ENCODE results near the gene NRIP3. TPM values are rescaled to one million over a fixed set of nuclear protein-coding genes. Genes with fewer than 3 reads are reported as not detected.
"Not testable (repeated sequence)": the region's sequence is repeated elsewhere in the genome, so short reads cannot be mapped to it uniquely, and the experiment has no call there.

Gene NRIP3
- total RNA-seq, 4 donors from 2014 or later: 0.42 to 1.8 (median 1.3) TPM; not detected in 1

DNA sequence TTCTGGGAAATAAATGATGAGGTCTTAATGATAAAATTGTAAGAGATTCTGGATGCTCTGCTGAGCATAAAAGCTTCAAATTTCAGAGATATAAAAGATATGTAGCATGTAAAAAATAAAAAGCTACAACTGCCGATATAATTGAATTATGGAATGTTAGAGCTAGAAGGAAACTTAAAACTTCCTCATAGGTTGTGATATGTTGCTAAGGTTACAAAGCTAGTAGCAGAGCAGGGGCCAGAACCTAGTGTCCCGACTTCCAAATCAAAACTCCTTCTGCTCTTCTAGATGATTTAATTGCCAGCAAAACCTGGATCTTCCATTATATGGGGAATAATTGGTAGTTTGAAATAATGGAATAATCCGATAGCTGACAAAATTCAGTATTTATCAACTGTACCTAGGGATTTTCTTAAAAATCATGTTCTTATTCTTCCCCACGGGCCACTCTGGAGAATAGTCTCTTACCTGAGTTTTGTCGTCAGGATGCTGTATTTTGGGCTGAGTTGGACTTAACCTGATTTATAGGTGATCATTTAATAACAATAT, 61.2 kb downstream of the NRIP3 start, which contains the start of gene ASCL3:
Gene ASCL3, minus strand, starts transcription at position 499 of the 549 bp plus-strand sequence. CDS start 4,855 bp downstream, outside the sequence.
- Histone ChIP-seq H3K27ac (no peak within 1 kb of the TSS), H3K4me3 (no peak within 1 kb of the TSS), H3K27me3 (no peaks in the 10 kb centered on the region), H3K4me1 (no peaks in the 10 kb centered on the region), H3K9me3 (no peaks in the 10 kb centered on the region), H3K36me3 (peaks cover 0 to 12% (median 0%) of the 10 kb centered on the region in 3 donors)
- no peak for DNase-seq (ENCODE audit: low spot score in 2 of 2)
- TF ChIP-seq EP300 (IDR thresholded peaks at IDR 0.05): no peak
- TF ChIP-seq, protein P1, sequence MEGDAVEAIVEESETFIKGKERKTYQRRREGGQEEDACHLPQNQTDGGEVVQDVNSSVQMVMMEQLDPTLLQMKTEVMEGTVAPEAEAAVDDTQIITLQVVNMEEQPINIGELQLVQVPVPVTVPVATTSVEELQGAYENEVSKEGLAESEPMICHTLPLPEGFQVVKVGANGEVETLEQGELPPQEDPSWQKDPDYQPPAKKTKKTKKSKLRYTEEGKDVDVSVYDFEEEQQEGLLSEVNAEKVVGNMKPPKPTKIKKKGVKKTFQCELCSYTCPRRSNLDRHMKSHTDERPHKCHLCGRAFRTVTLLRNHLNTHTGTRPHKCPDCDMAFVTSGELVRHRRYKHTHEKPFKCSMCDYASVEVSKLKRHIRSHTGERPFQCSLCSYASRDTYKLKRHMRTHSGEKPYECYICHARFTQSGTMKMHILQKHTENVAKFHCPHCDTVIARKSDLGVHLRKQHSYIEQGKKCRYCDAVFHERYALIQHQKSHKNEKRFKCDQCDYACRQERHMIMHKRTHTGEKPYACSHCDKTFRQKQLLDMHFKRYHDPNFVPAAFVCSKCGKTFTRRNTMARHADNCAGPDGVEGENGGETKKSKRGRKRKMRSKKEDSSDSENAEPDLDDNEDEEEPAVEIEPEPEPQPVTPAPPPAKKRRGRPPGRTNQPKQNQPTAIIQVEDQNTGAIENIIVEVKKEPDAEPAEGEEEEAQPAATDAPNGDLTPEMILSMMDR (IDR thresholded peaks at IDR 0.05): no peak
- no peak for TF ChIP-seq POLR2A (IDR thresholded peaks at IDR 0.05)
- 71 to 81% methylated on average over 5 of the region's 5 CpGs for WGBS, 2 donors

DNA sequence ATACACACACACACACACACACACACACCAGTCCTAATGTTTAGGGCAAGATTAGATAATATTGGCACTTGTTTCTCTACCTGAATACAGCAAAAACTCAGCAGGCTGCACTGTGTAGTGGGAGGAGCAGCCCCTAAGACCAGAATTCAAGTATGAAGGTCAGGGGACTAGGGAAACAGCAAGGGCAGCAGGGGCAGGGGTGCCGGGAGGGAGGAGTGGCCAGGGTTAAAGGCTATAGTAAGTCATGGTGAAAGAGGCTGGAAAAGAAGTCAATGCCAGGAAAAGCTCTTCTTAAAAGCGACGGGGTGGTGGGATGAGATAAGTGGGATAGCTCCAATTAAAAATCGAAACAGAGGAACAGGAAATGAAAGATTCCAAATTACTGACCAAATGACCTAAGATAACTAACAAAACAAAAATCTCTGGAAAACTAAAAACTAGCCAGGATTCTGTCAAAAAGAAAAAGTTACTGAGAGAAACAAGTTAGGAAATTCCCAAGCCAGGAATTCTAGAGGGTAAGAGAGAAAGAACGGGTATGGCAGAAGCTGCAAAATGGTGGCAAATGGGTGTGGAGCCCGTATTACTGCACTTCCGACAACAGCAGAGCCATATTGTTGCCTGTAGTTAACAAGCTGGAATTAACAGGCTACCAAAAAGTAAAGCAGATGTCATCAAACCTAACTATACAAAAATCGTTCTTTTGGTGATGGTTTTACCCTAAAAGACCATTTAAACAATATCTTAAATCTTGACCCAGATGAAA, 62.3 kb downstream of the NRIP3 start:
- Histone ChIP-seq H3K27ac (no peak overlapping the region), H3K27me3 (no peaks in the 10 kb centered on the region), H3K4me1 (no peaks in the 10 kb centered on the region), H3K36me3 (peaks cover 0 to 1% (median 0%) of the 10 kb centered on the region in 3 donors), H3K9me3 (no peaks in the 10 kb centered on the region), H3K4me3 (no peak overlapping the region)
- DNase-seq (ENCODE audit: low spot score in 2 of 2): no peak
- TF ChIP-seq, protein P1 (IDR thresholded peaks at IDR 0.05): no peak
- TF ChIP-seq POLR2A (IDR thresholded peaks at IDR 0.05) (no peak), EP300 (IDR thresholded peaks at IDR 0.05) (no peak)
- 40 to 54% methylated on average over 8 of the region's 8 CpGs for WGBS, 2 donors

DNA sequence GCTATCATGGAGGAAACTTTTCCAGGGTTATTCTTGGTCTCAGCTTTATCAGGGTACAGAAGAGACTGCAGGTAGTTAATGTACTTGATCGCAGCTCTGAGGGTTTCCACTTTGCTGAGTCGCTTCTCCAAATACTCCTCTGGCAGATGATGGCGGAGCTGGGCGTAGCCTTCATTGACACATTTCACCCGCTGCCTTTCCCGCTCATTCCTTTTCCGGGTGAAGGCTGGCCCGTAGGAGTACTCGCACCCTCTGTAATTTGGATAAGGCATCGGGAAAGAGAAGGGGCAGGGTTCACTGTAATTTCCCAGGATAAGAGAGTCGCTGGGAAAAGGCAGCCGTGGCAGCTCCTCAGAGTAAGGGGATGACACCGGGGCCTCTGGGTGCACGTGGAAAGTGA, 66.1 kb downstream of the NRIP3 start:
- no peaks in the 10 kb centered on the region for H3K9me3 ChIP-seq
- no peaks in the 10 kb centered on the region for H3K4me1 ChIP-seq
- H3K36me3 ChIP-seq: no peaks in the 10 kb centered on the region
- no peak overlapping the region for H3K4me3 ChIP-seq
- H3K27me3 ChIP-seq: no peaks in the 10 kb centered on the region
- 87 to 94% methylated on average over 13 to 14 of the region's 14 CpGs for WGBS, 2 donors
- no peak for DNase-seq (ENCODE audit: low spot score in 2 of 2)
- TF ChIP-seq POLR2A (IDR thresholded peaks at IDR 0.05) (no peak), EP300 (IDR thresholded peaks at IDR 0.05) (no peak)
- TF ChIP-seq, protein P1 (IDR thresholded peaks at IDR 0.05): no peak
- no peak overlapping the region for H3K27ac ChIP-seq

DNA sequence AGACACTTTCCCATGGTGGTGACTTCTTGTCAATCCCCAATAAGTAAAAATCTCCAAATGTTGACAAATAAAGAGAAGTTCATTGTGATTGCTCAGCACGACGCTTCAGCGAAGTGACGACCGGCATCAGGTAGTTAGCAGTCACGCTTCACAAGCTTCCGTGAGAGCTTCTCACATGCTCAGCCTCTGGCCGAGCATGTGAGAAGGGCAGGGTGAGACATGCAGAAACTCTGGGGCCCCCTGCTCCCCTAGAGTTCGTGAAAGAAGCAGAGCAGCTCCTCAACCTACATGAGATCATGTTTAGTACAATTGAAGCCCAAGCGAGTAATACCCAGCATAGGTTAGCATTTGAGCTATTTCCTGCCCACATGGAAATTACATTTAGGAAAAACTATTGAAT, 66.6 kb downstream of the NRIP3 start:
- no peaks in the 10 kb centered on the region for H3K36me3 ChIP-seq
- H3K27ac ChIP-seq: no peak overlapping the region
- no peak overlapping the region for H3K4me3 ChIP-seq
- 89 to 91% methylated on average over 10 of the region's 10 CpGs for WGBS, 2 donors
- no peaks in the 10 kb centered on the region for H3K27me3 ChIP-seq
- TF ChIP-seq, protein P1 (IDR thresholded peaks at IDR 0.05): no peak
- no peak for TF ChIP-seq POLR2A (IDR thresholded peaks at IDR 0.05)
- no peak for TF ChIP-seq EP300 (IDR thresholded peaks at IDR 0.05)
- H3K9me3 ChIP-seq: no peaks in the 10 kb centered on the region
- no peaks in the 10 kb centered on the region for H3K4me1 ChIP-seq
- no peak for DNase-seq (ENCODE audit: low spot score in 2 of 2)

DNA sequence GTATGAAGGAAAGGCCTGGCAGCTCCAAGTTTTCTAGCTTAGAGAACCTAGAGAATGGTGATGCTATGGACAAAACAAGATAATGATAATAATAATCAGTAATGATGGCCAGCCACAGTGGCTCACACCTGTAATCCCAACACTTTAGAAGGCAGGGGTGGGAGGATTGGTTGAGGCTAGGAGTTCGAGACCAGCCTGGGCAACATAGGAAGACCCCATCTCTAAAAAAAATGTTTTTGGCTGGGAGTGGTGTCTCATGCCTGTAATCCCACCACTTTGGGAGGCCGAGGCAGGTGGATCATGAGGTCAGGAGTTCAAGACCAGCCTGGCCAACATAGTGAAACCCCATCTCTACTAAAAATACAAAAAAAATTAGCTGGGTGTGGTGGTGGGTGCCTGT, 68.0 kb downstream of the NRIP3 start:
- H3K4me1 ChIP-seq; H3K27me3 ChIP-seq; H3K9me3 ChIP-seq; DNase-seq (ENCODE audit: low spot score in 2 of 2); H3K27ac ChIP-seq; H3K36me3 ChIP-seq; H3K4me3 ChIP-seq: not testable (repeated sequence)
- WGBS, 2 donors: 91 to 94% methylated on average over 2 of the region's 2 CpGs
